SH-SY5Y (cell line): ENCODE results near the gene TRAP1.

Experiments used
- GATA2 ChIP-seq: IDR thresholded peaks from 2 replicates; pipeline ENCODE4 v1.6.1; 2011; ENCODE audit warnings: mild to moderate bottlenecking, low read depth, low read length
- GATA3 ChIP-seq: IDR thresholded peaks from 2 replicates; pipeline ENCODE4 v1.6.1; 2011; ENCODE audit warnings: low read depth, mild to moderate bottlenecking, low read length, moderate library complexity

GRCh38 chr16:3696425-3697218 is 20.7 kb downstream of the TRAP1 start:
- TF ChIP-seq GATA2 (no peak), GATA3 (no peak)
